GM12878 (cell line): ENCODE measurements around the gene C15orf39. TPM values are rescaled to one million over a fixed set of nuclear protein-coding genes. Genes with fewer than 3 reads are reported as not detected.

Source experiments
- ATF7 ChIP-seq: fragments of 450-650 bp; IDR thresholded peaks from 2 replicates; pipeline ENCODE4 v1.6.1; 2016; ENCODE audit warnings: low read depth, mild to moderate bottlenecking
- BCL11A ChIP-seq: IDR thresholded peaks from 2 replicates; pipeline ENCODE4 v1.6.1; 2011; ENCODE audit warnings: low read depth, low read length
- CEBPB ChIP-seq, 2 experiments: fragments of 150-350 bp in 1 of 2; IDR thresholded peaks; 2 replicates each; pipeline ENCODE4 v1.6.1; 2012 to 2014; ENCODE audit warnings: low read depth in 2 of 2, low read length in 2 of 2, borderline replicate concordance in 1 of 2, inconsistent platforms in 1 of 2
- CHD1 ChIP-seq: IDR thresholded peaks from 2 replicates; pipeline ENCODE4 v1.6.1; 2012; ENCODE audit warnings: low read depth, low read length, improper control_type of control experiment
- CREB1 ChIP-seq: IDR thresholded peaks from 2 replicates; pipeline ENCODE4 v1.6.1; 2012; ENCODE audit warnings: low read depth, mild to moderate bottlenecking, inconsistent platforms
- CREM ChIP-seq: IDR thresholded peaks from 2 replicates; pipeline ENCODE4 v1.6.1; 2014; ENCODE audit warnings: antibody characterized with exemption, low read depth
- DPF2 ChIP-seq: fragments of 450-650 bp; IDR thresholded peaks from 2 replicates; pipeline ENCODE4 v1.6.1; 2017; ENCODE audit warnings: mild to moderate bottlenecking
- E2F4 ChIP-seq: IDR thresholded peaks from 2 replicates; pipeline ENCODE4 v1.6.1; 2012; ENCODE audit warnings: low read depth, low read length, improper control_type of control experiment
- EP300 ChIP-seq, 2 experiments: fragments of 150-350 bp in 1 of 2; IDR thresholded peaks; 2 replicates each; pipeline ENCODE4 v1.6.1; 2011 to 2012; ENCODE audit warnings: low read depth in 2 of 2, low read length in 2 of 2, borderline replicate concordance in 1 of 2, improper control_type of control experiment in 1 of 2, inconsistent platforms in 1 of 2; ENCODE audit not compliant: control insufficient read depth in 1 of 2
- HDGF ChIP-seq: fragments of 450-650 bp; IDR thresholded peaks from 2 replicates; pipeline ENCODE4 v1.6.1; 2016; ENCODE audit warnings: antibody characterized with exemption
- IRF4 ChIP-seq: IDR thresholded peaks from 2 replicates; pipeline ENCODE4 v1.6.1; 2011; ENCODE audit warnings: low read depth, low read length
- MLLT1 ChIP-seq: fragments of 450-650 bp; IDR thresholded peaks from 2 replicates; pipeline ENCODE4 v1.6.1; 2016; ENCODE audit warnings: mild to moderate bottlenecking
- MTA3 ChIP-seq: IDR thresholded peaks from 2 replicates; pipeline ENCODE4 v1.6.1; 2012; ENCODE audit warnings: low read length, inconsistent platforms, borderline replicate concordance
- NFXL1 ChIP-seq: fragments of 450-650 bp; IDR thresholded peaks from 2 replicates; pipeline ENCODE4 v1.6.1; 2017; ENCODE audit warnings: antibody characterized with exemption, mild to moderate bottlenecking, borderline replicate concordance
- NFYA ChIP-seq: IDR thresholded peaks from 2 replicates; pipeline ENCODE4 v1.6.1; 2011; ENCODE audit warnings: low read depth, mild to moderate bottlenecking, low read length, improper control_type of control experiment, borderline replicate concordance
- NKRF ChIP-seq: fragments of 450-650 bp; conservative IDR thresholded peaks from 2 replicates; pipeline ENCODE4 v1.6.1; 2017; ENCODE audit warnings: mild to moderate bottlenecking, moderate library complexity
- NR2C2 ChIP-seq: IDR thresholded peaks from 2 replicates; pipeline ENCODE4 v1.6.1; 2011; ENCODE audit warnings: borderline replicate concordance, low read depth; ENCODE audit not compliant: control insufficient read depth, insufficient read length
- NR2F1 ChIP-seq: fragments of 450-650 bp; conservative IDR thresholded peaks from 2 replicates; pipeline ENCODE4 v1.6.1; 2017; ENCODE audit warnings: mild to moderate bottlenecking
- NRF1 ChIP-seq: conservative IDR thresholded peaks from 2 replicates; pipeline ENCODE4 v1.6.1; 2011; ENCODE audit warnings: mild to moderate bottlenecking, low read depth, low read length, improper control_type of control experiment
- PKNOX1 ChIP-seq: fragments of 450-650 bp; IDR thresholded peaks from 2 replicates; pipeline ENCODE4 v1.6.1; 2016; ENCODE audit warnings: mild to moderate bottlenecking
- RFX5 ChIP-seq: IDR thresholded peaks from 2 replicates; pipeline ENCODE4 v1.6.1; 2011; ENCODE audit warnings: low read depth, low read length, improper control_type of control experiment
- TARDBP ChIP-seq: IDR thresholded peaks from 2 replicates; pipeline ENCODE4 v1.6.1; 2016; ENCODE audit warnings: borderline replicate concordance
- USF2 ChIP-seq: IDR thresholded peaks from 2 replicates; pipeline ENCODE4 v1.6.1; 2011; ENCODE audit warnings: low read depth, low read length, improper control_type of control experiment, borderline replicate concordance
- YBX1 ChIP-seq: fragments of 450-650 bp; IDR thresholded peaks from 2 replicates; pipeline ENCODE4 v1.6.1; 2016; ENCODE audit warnings: antibody characterized with exemption
- ZNF207 ChIP-seq: fragments of 450-650 bp; IDR thresholded peaks from 2 replicates; pipeline ENCODE4 v1.6.1; 2014; ENCODE audit warnings: antibody characterized with exemption, mild to moderate bottlenecking, borderline replicate concordance
- polyA plus RNA-seq, 11 experiments: library from polyadenylated mRNA; depleted of rRNA in 4 of 11; unstranded in 6 of 11; stranded (reverse) in 5 of 11; fragments of >200 nt; fragmentation: Nextera tagmentation in 4 of 11; fragmentation: Illumina TruSeq in 1 of 11; extraction: Ambion mirVana in 4 of 11; extraction: Trizol in 1 of 11; gene quantifications; 1 replicate in 1 of 11; 2 replicates in 10 of 11; pipeline versions ENCODE4 v1.2.1 to v1.2.3, GENCODE V29; 2011 to 2016; ENCODE audit warnings: inconsistent platforms in 2 of 11, missing spikeins in 2 of 11, low read depth in 1 of 11
- total RNA-seq, 4 experiments: library from RNA; depleted of rRNA in 3 of 4; stranded (reverse); fragments of >200 nt in 3 of 4; fragmentation: Illumina TruSeq in 1 of 4; extraction: Trizol in 1 of 4; gene quantifications; 2 replicates each; pipeline versions ENCODE4 v1.2.1 to v1.2.3, GENCODE V29; 2013 to 2021

C15orf39 gene
- total and polyA plus RNA-seq, 10 of the 15 experiments (the other 5 are each of a cell fraction or from before 2014, with no cell fraction given) = 2.3 to 139 (median 33.0) TPM

GRCh38 chr15:75198560-75199356 lies 2.9 kb upstream of the C15orf39 start (continued):
- TF ChIP-seq PKNOX1 = peak; percentile 96
- no peak for TF ChIP-seq TARDBP
- no peak for TF ChIP-seq MLLT1
- no peak for TF ChIP-seq NRF1
- no peak for TF ChIP-seq ATF7
- TF ChIP-seq YBX1 = no peak
- TF ChIP-seq E2F4 = no peak
- TF ChIP-seq CREB1 = no peak
- TF ChIP-seq EP300 (IDR thresholded peaks at IDR 0.05; ENCODE audit: borderline replicate concordance in 1 of 2, control insufficient read depth in 1 of 2, low read depth in 2 of 2, low read length in 2 of 2) = no peak
- TF ChIP-seq CREM = no peak
- no peak for TF ChIP-seq MTA3
- no peak for TF ChIP-seq NFXL1
- no peak for TF ChIP-seq CEBPB (IDR thresholded peaks at IDR 0.05; ENCODE audit: borderline replicate concordance in 1 of 2, low read depth in 2 of 2, low read length in 2 of 2)
- TF ChIP-seq ZNF207 = no peak
- peak; percentile 90 for TF ChIP-seq NFYA
- TF ChIP-seq CHD1 = no peak
- TF ChIP-seq BCL11A = no peak
- peak; percentile 64; the same call in 1 of the 2 replicates for TF ChIP-seq RFX5
- no peak for TF ChIP-seq IRF4
- peak; percentile 92 for TF ChIP-seq NR2F1
- TF ChIP-seq NKRF = no peak
- TF ChIP-seq USF2 = no peak
- TF ChIP-seq NR2C2 = no peak
- no peak for TF ChIP-seq DPF2
- 0 out of 2 replicates have a peak, but pooled peaks have one; percentile 24 for TF ChIP-seq HDGF
